Activated T-helper 1 cell treated with Interleukin-2 at 50 U/mL for 16 hours (primary cell): ENCODE data around the gene RABL6.
"Not testable (repeated sequence)": the region's sequence is repeated elsewhere in the genome, so short reads cannot be mapped to it uniquely, and the experiment has no call there.

Experiments used
- DNase-seq: peaks from one replicate; pipeline ENCODE4 v3.0.0-alpha.2; 2020; ENCODE audit warnings: low read depth

RABL6 gene

GRCh38 chr9:136807281-136808074 lies at the start of gene RABL6:
Gene RABL6, plus strand, starts transcription at chr9:136807948. Its CDS starts 249 bp downstream, at chr9:136808197.
- DNase-seq, result peak; percentile 78

- DNase-seq, result no peak
These were observed 48.7 kb upstream of the RABL6 start for GRCh38 chr9:136759001-136759400.

GRCh38 chr9:136759436-136760325 lies 48.1 kb upstream of the RABL6 start:
- no peak for DNase-seq

GRCh38 chr9:136760424-136760823 lies 47.3 kb upstream of the RABL6 start:
- DNase-seq, result no peak

GRCh38 chr9:136760834-136761544 lies 46.8 kb upstream of the RABL6 start:
- not testable (repeated sequence) for DNase-seq

- DNase-seq, result no peak
These were observed 46.2 kb upstream of the RABL6 start for GRCh38 chr9:136761545-136761981.

GRCh38 chr9:136762221-136762691 lies 45.5 kb upstream of the RABL6 start:
- no peak for DNase-seq

GRCh38 chr9:136762915-136763648 lies 44.7 kb upstream of the RABL6 start:
- DNase-seq, result no peak

GRCh38 chr9:136763649-136764035 lies 44.1 kb upstream of the RABL6 start:
- DNase-seq, result no peak

GRCh38 chr9:136764301-136764891 lies 43.4 kb upstream of the RABL6 start, which contains the start of gene LCN15:
Gene LCN15, minus strand, starts transcription at chr9:136764518. Its CDS starts 30 bp downstream, at chr9:136764488.
- no peak for DNase-seq

- no peak for DNase-seq
These were observed 42.7 kb upstream of the RABL6 start for GRCh38 chr9:136765041-136765440.

GRCh38 chr9:136765745-136766409 lies 41.9 kb upstream of the RABL6 start:
- DNase-seq, result not testable (repeated sequence)

GRCh38 chr9:136766410-136767120 lies 41.2 kb upstream of the RABL6 start:
- DNase-seq, result not testable (repeated sequence)

- DNase-seq, result no peak
These were observed 38.0 kb upstream of the RABL6 start for GRCh38 chr9:136769710-136770191.

- no peak for DNase-seq
These were observed 35.8 kb upstream of the RABL6 start for GRCh38 chr9:136771907-136772415.

- DNase-seq, result no peak
These were observed 34.2 kb upstream of the RABL6 start for GRCh38 chr9:136773386-136774044.

GRCh38 chr9:136774416-136775045 lies 33.2 kb upstream of the RABL6 start:
- DNase-seq, result no peak

GRCh38 chr9:136775191-136775590 lies 32.6 kb upstream of the RABL6 start:
- DNase-seq, result no peak
